OCI-LY7 (cell line): Measurements from ENCODE around the gene NWD2.

Experiments used
- CTCF ChIP-seq: fragments of 200-600 bp; sonication (generic); conservative IDR thresholded peaks from 2 replicates; pipeline ENCODE4 v1.5.1; 2014; ENCODE audit warnings: mild to moderate bottlenecking, antibody characterized with exemption, low read length, moderate library complexity, mixed read lengths
- EZH2phosphoT487 ChIP-seq: fragments of 200-600 bp; sonication (generic); IDR thresholded peaks from 2 replicates; pipeline ENCODE4 v1.6.1; 2018; ENCODE audit warnings: low read depth, borderline replicate concordance, mild to moderate bottlenecking, mixed run types, antibody characterized with exemption, low read length, moderate library complexity, mixed read lengths

- TF ChIP-seq CTCF (no peak), EZH2phosphoT487 (no peak)
Observed at GRCh38 chr4:37438564-37439279, 194.2 kb downstream of the NWD2 start.
